ENCODE measurements around the gene DELE1.

DNA sequence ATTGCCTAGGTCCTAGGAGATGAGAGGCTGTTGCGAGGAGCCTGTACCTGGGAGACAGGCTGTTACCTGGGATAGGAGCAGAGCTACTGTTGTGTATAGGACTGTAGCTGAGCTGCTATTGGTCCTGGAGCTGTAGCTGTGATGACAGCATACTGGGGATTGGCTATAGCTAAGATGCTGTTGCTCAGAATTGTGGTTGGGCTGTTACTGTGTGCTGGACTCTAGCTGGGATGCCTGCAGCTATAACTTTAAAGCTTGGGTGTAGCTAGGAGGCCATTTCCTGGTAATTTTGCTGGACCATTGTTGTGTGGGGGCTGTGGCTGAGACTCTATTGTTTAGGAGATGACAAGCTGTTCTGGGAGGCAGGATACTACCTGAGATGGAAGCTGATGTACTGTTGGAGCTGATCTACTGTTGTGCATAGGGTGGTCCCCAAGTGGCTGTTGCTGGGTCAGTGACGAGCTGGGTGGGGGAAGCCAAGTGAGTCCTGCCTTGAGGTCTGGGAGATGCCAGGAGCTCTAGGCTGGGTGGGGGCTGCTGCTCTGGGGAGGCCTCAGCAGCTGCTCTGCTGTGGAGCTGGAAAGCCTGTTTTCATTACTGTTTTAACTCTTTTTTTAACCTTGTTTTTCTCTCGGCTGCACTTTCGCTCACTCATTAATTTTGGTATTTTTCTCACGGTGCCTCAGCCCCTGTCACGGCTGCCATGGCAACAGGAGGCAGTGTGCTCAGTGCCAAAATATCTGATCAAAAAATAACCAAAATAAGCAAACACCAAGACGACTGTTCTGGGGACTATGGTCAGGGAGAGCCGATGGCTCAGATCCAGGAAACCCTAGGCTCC, 42.5 kb upstream of the DELE1 start:
- TF ChIP-seq, protein P1, sequence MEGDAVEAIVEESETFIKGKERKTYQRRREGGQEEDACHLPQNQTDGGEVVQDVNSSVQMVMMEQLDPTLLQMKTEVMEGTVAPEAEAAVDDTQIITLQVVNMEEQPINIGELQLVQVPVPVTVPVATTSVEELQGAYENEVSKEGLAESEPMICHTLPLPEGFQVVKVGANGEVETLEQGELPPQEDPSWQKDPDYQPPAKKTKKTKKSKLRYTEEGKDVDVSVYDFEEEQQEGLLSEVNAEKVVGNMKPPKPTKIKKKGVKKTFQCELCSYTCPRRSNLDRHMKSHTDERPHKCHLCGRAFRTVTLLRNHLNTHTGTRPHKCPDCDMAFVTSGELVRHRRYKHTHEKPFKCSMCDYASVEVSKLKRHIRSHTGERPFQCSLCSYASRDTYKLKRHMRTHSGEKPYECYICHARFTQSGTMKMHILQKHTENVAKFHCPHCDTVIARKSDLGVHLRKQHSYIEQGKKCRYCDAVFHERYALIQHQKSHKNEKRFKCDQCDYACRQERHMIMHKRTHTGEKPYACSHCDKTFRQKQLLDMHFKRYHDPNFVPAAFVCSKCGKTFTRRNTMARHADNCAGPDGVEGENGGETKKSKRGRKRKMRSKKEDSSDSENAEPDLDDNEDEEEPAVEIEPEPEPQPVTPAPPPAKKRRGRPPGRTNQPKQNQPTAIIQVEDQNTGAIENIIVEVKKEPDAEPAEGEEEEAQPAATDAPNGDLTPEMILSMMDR (IDR thresholded peaks at IDR 0.05), result no peak
- TF ChIP-seq POLR2A (IDR thresholded peaks at IDR 0.05), result no peak

Measured in lower leg skin (tissue), 3 donors.